Natural killer cell treated with Interleukin-12 subunit alpha and Interleukin-12 subunit beta and Interleukin-15 and Interleukin-18, amount 100 ng/mL, for 72 hours (primary cell): ENCODE data around the gene KAT2B. TPM values are rescaled to one million over a fixed set of nuclear protein-coding genes. Genes with fewer than 3 reads are reported as not detected.
"Not testable (repeated sequence)": the region's sequence is repeated elsewhere in the genome, so short reads cannot be mapped to it uniquely, and the experiment has no call there.

ENCODE experiments used
- ATAC-seq, 2 donors: fragments of 150-1000 bp; cut with Tn5 transposase in 1 of 2; sonication (Bioruptor Pico), chemical (Tn5 transposase) in 1 of 2; 2 replicates each; pipeline ENCODE4 v1.10.0; 2021
- DNase-seq: peaks from one replicate; pipeline ENCODE4 v3.0.0; 2022; ENCODE audit warnings: low spot score
- H3K27ac Mint-ChIP-seq, 2 donors: 1 replicate in 1 of 2; 2 replicates in 1 of 2; pipeline ENCODE4 v1.8.0; 2022; ENCODE audit warnings: mixed read lengths in 2 of 2, mild to moderate bottlenecking in 1 of 2, moderate library complexity in 1 of 2
- H3K27me3 Mint-ChIP-seq, 2 donors: 1 replicate in 1 of 2; 2 replicates in 1 of 2; pipeline ENCODE4 v1.8.0; 2022; ENCODE audit warnings: mixed read lengths in 2 of 2
- H3K36me3 Mint-ChIP-seq: one replicate; pipeline ENCODE4 v1.8.0; 2022; ENCODE audit warnings: mixed read lengths
- H3K4me1 Mint-ChIP-seq, 2 donors: 1 replicate in 1 of 2; 2 replicates in 1 of 2; pipeline ENCODE4 v1.8.0; 2022; ENCODE audit warnings: low read depth in 2 of 2, mixed read lengths in 2 of 2, mild to moderate bottlenecking in 1 of 2
- H3K4me3 Mint-ChIP-seq: one replicate; pipeline ENCODE4 v1.8.0; 2022; ENCODE audit warnings: mixed read lengths
- H3K9me3 Mint-ChIP-seq: 2 replicates; pipeline ENCODE4 v1.8.0; 2022; ENCODE audit warnings: mixed read lengths
- total RNA-seq, 2 donors: library from RNA; stranded (reverse); gene quantifications; one replicate each; pipeline ENCODE4 v1.2.3, GENCODE V29; 2022

Gene KAT2B
- total RNA-seq, 2 donors from 2014 or later = 78.4 to 88.3 TPM

GRCh38 chr3:20031939-20032338 lies 8.3 kb upstream of the KAT2B start:
- not testable (repeated sequence) for H3K4me3 Mint-ChIP-seq, DNase-seq, H3K27ac Mint-ChIP-seq, H3K36me3 Mint-ChIP-seq, H3K27me3 Mint-ChIP-seq, ATAC-seq, H3K4me1 Mint-ChIP-seq, H3K9me3 Mint-ChIP-seq

DNA sequence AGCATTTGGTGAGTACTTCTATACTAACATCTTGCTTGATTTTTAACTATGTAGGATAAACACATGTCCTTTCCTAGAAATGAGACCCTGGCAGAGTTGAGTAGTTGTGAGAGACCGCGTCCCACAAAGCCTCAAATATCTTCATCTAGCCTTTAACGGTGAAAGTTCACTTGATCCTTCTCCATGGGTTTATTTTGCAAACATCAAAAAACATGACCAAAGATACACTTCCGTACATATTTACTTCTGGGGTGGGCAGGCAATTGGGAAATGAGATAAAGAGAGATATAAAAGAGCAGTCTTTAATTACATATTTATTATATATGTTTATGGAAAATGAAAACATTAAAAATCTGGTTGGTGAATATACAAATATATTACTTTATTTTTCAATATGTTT lies 5.2 kb upstream of the KAT2B start:
- H3K4me3 Mint-ChIP-seq = no peak overlapping the region
- no peaks in the 10 kb centered on the region for H3K9me3 Mint-ChIP-seq
- H3K27ac Mint-ChIP-seq = no peak overlapping the region
- no peaks in the 10 kb centered on the region for H3K27me3 Mint-ChIP-seq
- H3K4me1 Mint-ChIP-seq = peaks cover 6 to 17% of the 10 kb centered on the region in 2 donors
- no peaks in the 10 kb centered on the region for H3K36me3 Mint-ChIP-seq
- DNase-seq = no peak
- no peak for ATAC-seq

- Mint-ChIP-seq H3K4me1 (peaks cover 20 to 28% of the 10 kb centered on the region in 2 donors), H3K36me3 (no peaks in the 10 kb centered on the region), H3K4me3 (no peak overlapping the region), H3K27me3 (no peaks in the 10 kb centered on the region), H3K27ac (peak overlapping the region in 1 of 2 donors; percentile 90), H3K9me3 (no peaks in the 10 kb centered on the region)
- no peak for DNase-seq
- no peak for ATAC-seq
Measured at GRCh38 chr3:20037255-20037996, 2.8 kb upstream of the KAT2B start.

DNA sequence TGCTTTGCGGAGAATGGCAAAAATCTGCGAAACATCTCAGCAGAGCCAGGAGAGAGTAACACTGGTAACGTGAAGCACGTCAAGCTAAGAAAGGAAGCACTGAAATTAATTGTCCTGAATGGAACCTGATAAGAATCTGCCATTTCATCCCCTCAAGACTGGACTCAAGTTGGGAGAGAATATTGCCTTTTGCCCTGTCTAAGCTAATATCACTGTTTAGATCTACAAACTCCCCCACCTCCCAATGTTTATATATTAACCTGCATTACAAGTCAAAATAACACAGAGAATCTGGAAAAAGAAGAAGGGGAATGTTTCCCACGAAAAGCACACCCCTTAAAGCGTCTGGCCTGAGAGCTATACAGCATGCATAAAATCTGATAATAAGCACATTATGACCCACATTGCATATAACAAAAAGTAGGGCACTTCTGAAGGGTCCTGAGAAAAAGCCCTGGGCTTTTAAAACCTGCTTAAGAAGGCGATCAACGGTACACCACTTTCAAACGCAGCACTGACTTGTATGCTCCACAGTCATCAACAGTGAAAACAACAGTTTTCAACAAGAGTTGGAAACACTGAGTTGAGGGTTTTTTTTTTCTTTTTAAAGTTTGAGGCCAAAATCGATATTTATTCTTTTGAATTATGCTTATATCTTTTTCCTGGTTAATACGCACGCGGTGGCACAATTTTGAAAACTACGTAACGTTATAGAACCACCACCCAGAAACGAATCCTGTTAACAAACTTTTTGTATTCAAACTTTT lies 1.4 kb upstream of the KAT2B start:
- H3K27ac Mint-ChIP-seq = peak overlapping the region; percentile 90 to 96
- H3K4me3 Mint-ChIP-seq = peak overlapping the region; percentile 87
- H3K36me3 Mint-ChIP-seq = no peaks in the 10 kb centered on the region
- ATAC-seq (no peak), DNase-seq (no peak)
- H3K9me3 Mint-ChIP-seq = no peaks in the 10 kb centered on the region
- H3K4me1 Mint-ChIP-seq = peaks cover 32 to 42% of the 10 kb centered on the region in 2 donors
- no peaks in the 10 kb centered on the region for H3K27me3 Mint-ChIP-seq

GRCh38 chr3:20039466-20039764 lies 831 bp upstream of the KAT2B start:
- DNase-seq = no peak
- Mint-ChIP-seq H3K36me3 (no peaks in the 10 kb centered on the region), H3K27ac (peak overlapping the region; percentile 90 to 96), H3K4me1 (peaks cover 35 to 46% of the 10 kb centered on the region in 2 donors), H3K9me3 (no peaks in the 10 kb centered on the region), H3K4me3 (peak overlapping the region; percentile 87), H3K27me3 (no peaks in the 10 kb centered on the region)
- ATAC-seq = no peak

GRCh38 chr3:20040548-20041196 lies 426 bp downstream of the KAT2B start:
- no peaks in the 10 kb centered on the region for H3K36me3 Mint-ChIP-seq
- peak; percentile 67 to 73 for ATAC-seq
- H3K27me3 Mint-ChIP-seq = no peaks in the 10 kb centered on the region
- no peaks in the 10 kb centered on the region for H3K9me3 Mint-ChIP-seq
- H3K4me3 Mint-ChIP-seq = peak overlapping the region; percentile 87
- DNase-seq = peak; percentile 87
- H3K27ac Mint-ChIP-seq = peak overlapping the region; percentile 87 to 99
- peaks cover 39 to 53% of the 10 kb centered on the region in 2 donors for H3K4me1 Mint-ChIP-seq

- peak overlapping the region; percentile 87 to 99 for H3K27ac Mint-ChIP-seq
- DNase-seq (peak; percentile 90), ATAC-seq (peak; percentile 70 to 76)
- no peaks in the 10 kb centered on the region for H3K36me3 Mint-ChIP-seq
- no peaks in the 10 kb centered on the region for H3K27me3 Mint-ChIP-seq
- H3K4me3 Mint-ChIP-seq = peak overlapping the region; percentile 87
- H3K4me1 Mint-ChIP-seq = peaks cover 39 to 59% of the 10 kb centered on the region in 2 donors
- no peaks in the 10 kb centered on the region for H3K9me3 Mint-ChIP-seq
Measured at GRCh38 chr3:20041197-20041780, 1.0 kb downstream of the KAT2B start.

- H3K27me3 Mint-ChIP-seq = no peaks in the 10 kb centered on the region
Measured at GRCh38 chr3:20042331-20042730, 2.1 kb downstream of the KAT2B start.

GRCh38 chr3:20043396-20043795 lies 3.1 kb downstream of the KAT2B start:
- ATAC-seq = peak; percentile 21 to 40
- Mint-ChIP-seq H3K27ac (peak overlapping the region; percentile 87 to 99), H3K36me3 (no peaks in the 10 kb centered on the region)

More at GRCh38 chr3:20042331-20042730, 2.1 kb downstream of the KAT2B start:
- Mint-ChIP-seq H3K36me3 (no peaks in the 10 kb centered on the region), H3K27ac (peak overlapping the region; percentile 87 to 99), H3K9me3 (no peaks in the 10 kb centered on the region), H3K4me1 (peaks cover 40 to 62% of the 10 kb centered on the region in 2 donors), H3K4me3 (peak overlapping the region; percentile 87)
- DNase-seq (no peak), ATAC-seq (no peak)

DNA sequence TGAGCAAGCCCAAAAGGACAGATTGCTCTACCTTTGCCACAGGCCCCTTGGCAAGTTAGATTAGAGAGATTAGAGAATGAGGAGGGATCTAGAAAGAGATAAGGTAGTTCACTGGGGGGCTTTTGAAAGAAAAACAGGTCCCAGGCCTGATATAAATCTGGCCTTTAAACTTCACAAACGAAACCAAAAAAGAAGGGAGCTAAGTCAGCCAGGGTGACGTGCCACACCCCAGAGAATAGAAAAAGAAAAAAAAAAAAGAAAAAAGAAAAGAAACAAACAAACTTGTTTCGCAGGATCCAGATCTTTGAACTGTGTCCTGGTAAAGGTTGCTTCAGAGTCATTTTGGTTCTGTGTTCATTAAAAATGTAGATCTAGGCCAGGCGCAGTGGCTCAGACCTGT lies 3.6 kb downstream of the KAT2B start:
- ATAC-seq (no peak), DNase-seq (no peak)
- H3K4me1 Mint-ChIP-seq = peaks cover 50 to 64% of the 10 kb centered on the region in 2 donors
- H3K36me3 Mint-ChIP-seq = no peaks in the 10 kb centered on the region
- peak overlapping the region; percentile 87 to 99 for H3K27ac Mint-ChIP-seq
- H3K9me3 Mint-ChIP-seq = no peaks in the 10 kb centered on the region
- peak overlapping the region; percentile 87 for H3K4me3 Mint-ChIP-seq
- no peaks in the 10 kb centered on the region for H3K27me3 Mint-ChIP-seq

More at GRCh38 chr3:20043396-20043795, 3.1 kb downstream of the KAT2B start:
- H3K4me1 Mint-ChIP-seq = peaks cover 50 to 65% of the 10 kb centered on the region in 2 donors
- no peaks in the 10 kb centered on the region for H3K27me3 Mint-ChIP-seq
- H3K9me3 Mint-ChIP-seq = no peaks in the 10 kb centered on the region
- peak; percentile 68 for DNase-seq
- peak overlapping the region; percentile 87 for H3K4me3 Mint-ChIP-seq

- H3K27me3 Mint-ChIP-seq, ATAC-seq: not testable (repeated sequence)
Measured at GRCh38 chr3:20045141-20045540, 4.9 kb downstream of the KAT2B start.

DNA sequence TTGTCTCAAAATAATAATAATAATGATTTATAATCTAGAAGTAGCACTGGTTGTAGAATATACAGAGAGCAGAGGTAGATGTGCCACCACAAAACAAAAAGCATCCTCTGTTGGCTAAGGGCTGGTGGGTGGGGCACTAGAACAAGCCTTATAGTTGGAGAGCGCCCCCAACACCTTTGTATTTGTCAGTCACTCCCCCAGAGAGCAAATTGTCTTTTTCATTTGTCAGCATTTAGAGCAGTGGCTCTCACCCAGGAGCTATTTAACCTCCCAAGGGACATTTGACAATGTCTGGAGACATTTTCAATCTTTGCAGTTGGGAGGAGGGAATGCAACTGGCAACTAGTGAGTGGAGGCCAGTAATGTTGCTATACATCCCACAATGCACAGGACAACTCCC lies 6.3 kb downstream of the KAT2B start:
- Mint-ChIP-seq H3K36me3 (no peaks in the 10 kb centered on the region), H3K4me3 (no peak overlapping the region), H3K27me3 (no peaks in the 10 kb centered on the region), H3K27ac (peak overlapping the region in 1 of 2 donors; percentile 57), H3K9me3 (no peaks in the 10 kb centered on the region), H3K4me1 (peaks cover 59 to 73% of the 10 kb centered on the region in 2 donors)
- no peak for ATAC-seq
- no peak for DNase-seq

More at GRCh38 chr3:20045141-20045540, 4.9 kb downstream of the KAT2B start:
- H3K9me3 Mint-ChIP-seq, DNase-seq, H3K4me3 Mint-ChIP-seq, H3K36me3 Mint-ChIP-seq: not testable (repeated sequence)
- H3K4me1 Mint-ChIP-seq = peaks cover 54 to 64% of the 10 kb centered on the region in 2 donors
- peak overlapping the region; percentile 87 to 99 for H3K27ac Mint-ChIP-seq

DNA sequence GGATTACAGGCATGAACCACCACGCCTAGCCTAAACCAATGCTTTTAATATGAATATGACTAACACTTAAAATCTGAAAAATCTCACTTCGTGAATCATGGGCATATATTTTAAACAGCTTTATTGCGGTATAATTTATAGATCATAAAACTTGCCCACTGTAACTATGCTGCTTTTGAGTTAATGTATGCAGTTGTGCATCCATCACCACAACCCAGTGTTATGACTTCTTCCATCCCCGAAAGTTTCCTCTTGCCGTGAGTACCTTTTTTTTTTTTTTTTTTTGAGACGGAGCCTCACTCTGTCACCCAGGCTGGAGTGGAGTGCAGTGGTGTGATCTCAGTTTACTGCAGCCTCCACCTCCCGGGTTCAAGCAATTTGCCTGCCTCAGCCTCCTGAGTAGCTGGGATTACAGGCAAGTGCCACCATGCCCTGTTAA lies 7.1 kb downstream of the KAT2B start:
- H3K4me3 Mint-ChIP-seq = peak overlapping the region; percentile 63
- ATAC-seq (no peak), DNase-seq (no peak)
- H3K9me3 Mint-ChIP-seq = no peaks in the 10 kb centered on the region
- H3K36me3 Mint-ChIP-seq = no peaks in the 10 kb centered on the region
- peak overlapping the region; percentile 72 to 91 for H3K27ac Mint-ChIP-seq
- peaks cover 57 to 73% of the 10 kb centered on the region in 2 donors for H3K4me1 Mint-ChIP-seq
- H3K27me3 Mint-ChIP-seq = no peaks in the 10 kb centered on the region
